ENCODE measurements around the gene VSX1. TPM values are rescaled to one million over a fixed set of nuclear protein-coding genes. Genes with fewer than 3 reads are reported as not detected.

Gene VSX1
- total and polyA plus RNA-seq, 7 donors: 0.03 TPM; not detected in 6

- DNase-seq: peak; percentile 56
These were observed 22.0 kb downstream of the VSX1 start for GRCh38 chr20:25059866-25060465.

GRCh38 chr20:25058847-25059810, 22.8 kb downstream of the VSX1 start:
- WGBS, 2 donors: 32 to 52% methylated on average over 20 of the region's 20 CpGs
- Histone ChIP-seq H3K27ac (peak overlapping the region; percentile 93 to 97 (median 94)), H3K36me3 (no peaks in the 10 kb centered on the region), H3K9me3 (no peaks in the 10 kb centered on the region), H3K4me3 (peak overlapping the region; percentile 75 to 88 (median 80)), H3K27me3 (no peaks in the 10 kb centered on the region), H3K4me1 (peaks cover 0 to 45% (median 42%) of the 10 kb centered on the region in 4 donors)
- intact Hi-C loops (cut with DNase I): loop anchor here (5.0 to 10.0 kb wide), 2 partner anchors 188 to 1704 kb away; partner anchors contain the start of genes NXT1 and PYGB
- peak; percentile 81 for DNase-seq
- no peak for TF ChIP-seq POLR2AphosphoS5 (IDR thresholded peaks at IDR 0.05)
- no peak for TF ChIP-seq POLR2A (IDR thresholded peaks at IDR 0.05)
- no peak for TF ChIP-seq CTCF (IDR thresholded peaks at IDR 0.05)
- TF ChIP-seq EP300 (IDR thresholded peaks at IDR 0.05): no peak

More at GRCh38 chr20:25059866-25060465, 22.0 kb downstream of the VSX1 start:
- Histone ChIP-seq H3K36me3 (no peaks in the 10 kb centered on the region), H3K4me1 (peaks cover 0 to 37% (median 33%) of the 10 kb centered on the region in 4 donors), H3K27me3 (no peaks in the 10 kb centered on the region), H3K4me3 (no peak overlapping the region), H3K9me3 (no peaks in the 10 kb centered on the region), H3K27ac (peak overlapping the region; percentile 93 to 97 (median 94))
- 92 to 94% methylated on average over 8 of the region's 8 CpGs for WGBS, 2 donors
- TF ChIP-seq CTCF (IDR thresholded peaks at IDR 0.05) (no peak), POLR2A (IDR thresholded peaks at IDR 0.05) (no peak), POLR2AphosphoS5 (IDR thresholded peaks at IDR 0.05) (no peak), EP300 (IDR thresholded peaks at IDR 0.05) (no peak)
- intact Hi-C loops (cut with DNase I): loop anchor here (5.0 to 10.0 kb wide), 2 partner anchors 187 to 1705 kb away; partner anchors contain the start of genes NXT1 and PYGB

- Histone ChIP-seq H3K27me3 (no peaks in the 10 kb centered on the region), H3K9me3 (no peaks in the 10 kb centered on the region), H3K36me3 (no peaks in the 10 kb centered on the region), H3K4me1 (peaks cover 0 to 54% (median 50%) of the 10 kb centered on the region in 4 donors), H3K4me3 (peak within 1 kb of the TSS; percentile 75 to 88 (median 80)), H3K27ac (peak within 1 kb of the TSS; percentile 93 to 97 (median 94))
- TF ChIP-seq POLR2AphosphoS5 (IDR thresholded peaks at IDR 0.05) (peak in 2 of 4 donors; percentile 4 to 42), CTCF (IDR thresholded peaks at IDR 0.05) (no peak)
- WGBS, 2 donors: 4 to 11% methylated on average over 56 of the region's 56 CpGs
- intact Hi-C loops (cut with DNase I): loop anchor here (5.0 to 10.0 kb wide), 2 partner anchors 189 to 1703 kb away; partner anchors contain the start of genes NXT1 and PYGB
- peak; percentile 88 for DNase-seq
These were observed 23.7 kb downstream of the VSX1 start, which contains the start of gene ACSS1 for GRCh38 chr20:25058051-25058846. Gene ACSS1, minus strand, starts transcription at chr20:25058139. Its CDS starts 37 bp downstream, at chr20:25058102.

All from sigmoid colon (tissue), 7 donors.